DMS153 (cell line): ENCODE results near the gene PARP14.

Experiments
- DNase-seq: peaks from one replicate; lab custom pipeline; 2025; lab: John Stamatoyannopoulos, UW

PARP14 gene

GRCh38 chr3:122770521-122771202 is 90.0 kb downstream of the PARP14 start:
- DNase-seq, result no peak

- no peak for DNase-seq
Observed at GRCh38 chr3:122772827-122773226, 92.2 kb downstream of the PARP14 start.

- DNase-seq, result no peak
Observed at GRCh38 chr3:122773944-122774509, 93.4 kb downstream of the PARP14 start.

- DNase-seq, result no peak
Observed at GRCh38 chr3:122774564-122774963, 93.9 kb downstream of the PARP14 start.

- DNase-seq, result no peak
Observed at GRCh38 chr3:122776675-122777468, 96.2 kb downstream of the PARP14 start.

- DNase-seq, result no peak
Observed at GRCh38 chr3:122777563-122777962, 96.9 kb downstream of the PARP14 start.
